Measurements from ENCODE around the gene RPP25L.

RPP25L gene

DNA sequence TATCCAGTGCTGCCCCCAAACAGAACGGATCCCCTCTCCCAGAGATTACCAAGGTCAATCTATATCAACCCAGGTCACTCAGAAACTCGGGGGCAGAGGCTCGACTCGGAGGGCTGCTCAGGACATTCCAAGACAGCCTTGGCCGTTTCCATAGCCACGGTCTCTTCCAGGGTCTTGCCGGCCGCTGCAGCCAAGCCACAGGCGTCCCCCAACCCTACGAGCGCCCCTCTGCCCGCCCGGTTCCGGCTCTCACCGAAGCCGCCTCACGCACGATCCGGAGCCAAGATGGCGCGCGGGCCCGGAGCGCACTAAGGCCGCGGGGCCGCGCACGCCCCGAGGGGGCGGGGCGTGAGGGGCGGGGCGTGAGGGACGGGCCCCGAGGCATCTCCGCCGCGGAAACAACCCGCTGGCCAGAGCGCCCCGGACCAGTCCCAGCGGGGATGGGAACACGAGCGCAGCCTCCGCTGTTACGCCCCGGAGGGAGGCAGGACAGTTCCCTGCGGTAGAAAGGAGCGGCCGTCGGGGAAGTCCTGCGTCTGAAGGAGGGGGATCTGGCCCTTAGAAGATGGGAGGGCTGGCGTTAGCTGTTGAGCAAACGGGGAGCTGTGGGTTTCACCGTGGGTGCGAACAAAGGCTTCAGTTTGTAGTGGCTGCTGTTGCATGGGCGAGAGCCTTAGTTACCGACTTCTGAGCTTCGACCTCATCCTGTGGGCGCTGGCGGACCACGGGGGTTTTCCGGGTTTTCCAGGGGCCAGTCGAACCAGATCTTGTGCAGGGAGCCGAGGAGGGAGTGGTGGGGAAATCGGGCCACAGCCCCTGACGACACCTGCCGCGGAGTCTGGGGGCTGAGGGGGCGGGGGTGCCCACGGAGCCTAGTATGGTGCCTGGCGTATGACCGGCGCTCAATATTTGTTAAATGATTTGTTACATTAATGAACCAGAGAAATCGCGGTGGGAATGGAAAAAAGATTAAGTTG is at the start of gene RPP25L:
Gene RPP25L, minus strand, starts transcription at position 287 of the 977 bp plus-strand sequence. CDS start 801 bp downstream, outside the sequence.
- Histone ChIP-seq H3K4me1 (ENCODE audit: control insufficient read depth, low read depth, low read length) (peaks cover 11% of the 10 kb centered on the region), H3K36me3 (ENCODE audit: control insufficient read depth, low read depth, low read length) (no peaks in the 10 kb centered on the region), H3K9ac (ENCODE audit: low read length) (peak within 1 kb of the TSS; percentile 86), H3K9me3 (ENCODE audit: control insufficient read depth, low read depth, low read length) (no peaks in the 10 kb centered on the region), H3K27me3 (ENCODE audit: control insufficient read depth, insufficient read depth, low read length) (peaks cover 5% of the 10 kb centered on the region), H3K4me3 (ENCODE audit: low read length) (peak within 1 kb of the TSS; percentile 86), H3K27ac (ENCODE audit: low read length) (peak within 1 kb of the TSS; percentile 61)

DNA sequence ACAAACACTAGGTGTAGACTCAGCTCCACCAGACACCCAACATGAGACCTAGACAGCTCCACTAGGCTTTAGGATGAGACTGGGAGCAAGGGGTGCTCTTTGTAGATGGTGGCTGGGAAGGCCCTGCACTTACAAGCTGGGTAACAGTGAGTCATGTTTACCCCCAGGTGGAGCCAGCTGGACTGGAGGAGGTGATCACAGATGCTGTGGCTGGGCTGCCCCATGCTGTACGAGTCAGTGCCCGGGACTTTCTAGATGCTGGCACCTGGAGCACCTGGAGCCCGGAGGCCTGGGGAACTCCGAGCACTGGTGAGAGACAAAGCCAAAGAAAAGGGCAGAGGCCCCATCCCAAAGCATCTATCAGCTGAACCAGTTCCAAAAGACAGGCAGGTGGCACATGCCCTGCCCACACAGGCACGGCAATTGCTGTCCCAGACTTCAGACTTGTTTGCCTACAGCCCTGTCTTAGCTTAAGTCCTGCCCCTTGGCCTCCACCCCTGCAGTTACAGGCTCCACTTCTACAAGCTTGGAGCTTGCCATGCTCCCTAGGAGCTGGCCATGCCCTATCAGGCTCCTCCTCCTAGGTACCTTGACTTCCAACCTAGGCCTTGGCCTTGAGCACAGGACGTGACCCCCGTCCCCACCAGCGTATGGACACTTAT is 47.8 kb upstream of the RPP25L start:
- Histone ChIP-seq H3K9me3 (ENCODE audit: control insufficient read depth, low read depth, low read length) (no peaks in the 10 kb centered on the region), H3K27ac (ENCODE audit: low read length) (no peak overlapping the region), H3K4me1 (ENCODE audit: control insufficient read depth, low read depth, low read length) (peaks cover 3% of the 10 kb centered on the region), H3K4me3 (ENCODE audit: low read length) (no peak overlapping the region), H3K27me3 (ENCODE audit: control insufficient read depth, insufficient read depth, low read length) (no peaks in the 10 kb centered on the region), H3K36me3 (ENCODE audit: control insufficient read depth, low read depth, low read length) (no peaks in the 10 kb centered on the region), H3K9ac (ENCODE audit: low read length) (no peak overlapping the region)

DNA sequence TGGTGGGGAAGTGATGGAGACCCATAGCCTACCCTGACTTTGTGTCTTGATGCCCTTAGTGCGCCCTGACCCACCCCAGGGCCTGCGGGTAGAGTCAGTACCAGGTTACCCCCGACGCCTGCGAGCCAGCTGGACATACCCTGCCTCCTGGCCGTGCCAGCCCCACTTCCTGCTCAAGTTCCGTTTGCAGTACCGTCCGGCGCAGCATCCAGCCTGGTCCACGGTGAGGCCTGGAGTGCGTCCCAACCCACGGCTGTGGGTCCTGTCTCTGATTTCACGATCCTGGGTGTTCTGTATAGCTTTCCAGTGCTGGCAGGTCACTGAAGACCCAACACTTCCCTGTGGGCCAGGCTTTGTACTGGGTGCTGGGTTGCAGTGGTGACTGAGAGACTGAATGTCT is 46.6 kb upstream of the RPP25L start:
- Histone ChIP-seq H3K36me3 (ENCODE audit: control insufficient read depth, low read depth, low read length) (no peaks in the 10 kb centered on the region), H3K27ac (ENCODE audit: low read length) (no peak overlapping the region), H3K9ac (ENCODE audit: low read length) (no peak overlapping the region), H3K27me3 (ENCODE audit: control insufficient read depth, insufficient read depth, low read length) (no peaks in the 10 kb centered on the region), H3K9me3 (ENCODE audit: control insufficient read depth, low read depth, low read length) (no peaks in the 10 kb centered on the region), H3K4me3 (ENCODE audit: low read length) (no peak overlapping the region), H3K4me1 (ENCODE audit: control insufficient read depth, low read depth, low read length) (peaks cover 8% of the 10 kb centered on the region)

GRCh38 chr9:34656992-34657391 is 45.1 kb upstream of the RPP25L start:
- no peaks in the 10 kb centered on the region for H3K36me3 ChIP-seq (ENCODE audit: control insufficient read depth, low read depth, low read length)
- peaks cover 22% of the 10 kb centered on the region for H3K4me1 ChIP-seq (ENCODE audit: control insufficient read depth, low read depth, low read length)
- H3K9ac ChIP-seq (ENCODE audit: low read length), result no peak overlapping the region
- H3K27ac ChIP-seq (ENCODE audit: low read length), result no peak overlapping the region
- H3K4me3 ChIP-seq (ENCODE audit: low read length), result no peak overlapping the region
- H3K9me3 ChIP-seq (ENCODE audit: control insufficient read depth, low read depth, low read length), result no peaks in the 10 kb centered on the region
- no peaks in the 10 kb centered on the region for H3K27me3 ChIP-seq (ENCODE audit: control insufficient read depth, insufficient read depth, low read length)

DNA sequence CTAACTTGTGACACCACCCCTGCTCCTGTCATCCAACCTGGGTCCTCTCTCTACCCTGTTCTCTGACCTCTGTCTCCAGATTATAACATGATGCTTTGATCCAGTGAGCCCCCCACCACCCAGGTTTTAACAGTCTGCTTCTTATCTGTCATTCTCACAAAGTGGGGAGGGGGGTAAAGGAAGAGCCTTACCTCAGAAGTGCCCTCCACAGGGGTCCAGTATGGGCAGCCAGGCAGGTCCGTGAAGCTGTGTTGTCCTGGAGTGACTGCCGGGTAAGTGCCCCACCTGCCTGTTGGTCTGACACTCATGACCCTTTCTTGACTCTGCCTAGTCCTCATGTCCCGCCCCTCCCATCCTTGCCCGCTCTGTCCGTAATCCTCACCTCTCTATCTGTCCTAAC is 43.5 kb upstream of the RPP25L start:
- Histone ChIP-seq H3K4me1 (ENCODE audit: control insufficient read depth, low read depth, low read length) (peaks cover 27% of the 10 kb centered on the region), H3K27ac (ENCODE audit: low read length) (no peak overlapping the region), H3K4me3 (ENCODE audit: low read length) (no peak overlapping the region), H3K36me3 (ENCODE audit: control insufficient read depth, low read depth, low read length) (no peaks in the 10 kb centered on the region), H3K9ac (ENCODE audit: low read length) (no peak overlapping the region), H3K9me3 (ENCODE audit: control insufficient read depth, low read depth, low read length) (no peaks in the 10 kb centered on the region), H3K27me3 (ENCODE audit: control insufficient read depth, insufficient read depth, low read length) (no peaks in the 10 kb centered on the region)

GRCh38 chr9:34654323-34655051 is 42.6 kb upstream of the RPP25L start:
- Histone ChIP-seq H3K9ac (ENCODE audit: low read length) (no peak overlapping the region), H3K4me3 (ENCODE audit: low read length) (no peak overlapping the region), H3K36me3 (ENCODE audit: control insufficient read depth, low read depth, low read length) (peaks cover 3% of the 10 kb centered on the region), H3K27ac (ENCODE audit: low read length) (no peak overlapping the region), H3K4me1 (ENCODE audit: control insufficient read depth, low read depth, low read length) (peaks cover 27% of the 10 kb centered on the region), H3K9me3 (ENCODE audit: control insufficient read depth, low read depth, low read length) (no peaks in the 10 kb centered on the region), H3K27me3 (ENCODE audit: control insufficient read depth, insufficient read depth, low read length) (no peaks in the 10 kb centered on the region)

DNA sequence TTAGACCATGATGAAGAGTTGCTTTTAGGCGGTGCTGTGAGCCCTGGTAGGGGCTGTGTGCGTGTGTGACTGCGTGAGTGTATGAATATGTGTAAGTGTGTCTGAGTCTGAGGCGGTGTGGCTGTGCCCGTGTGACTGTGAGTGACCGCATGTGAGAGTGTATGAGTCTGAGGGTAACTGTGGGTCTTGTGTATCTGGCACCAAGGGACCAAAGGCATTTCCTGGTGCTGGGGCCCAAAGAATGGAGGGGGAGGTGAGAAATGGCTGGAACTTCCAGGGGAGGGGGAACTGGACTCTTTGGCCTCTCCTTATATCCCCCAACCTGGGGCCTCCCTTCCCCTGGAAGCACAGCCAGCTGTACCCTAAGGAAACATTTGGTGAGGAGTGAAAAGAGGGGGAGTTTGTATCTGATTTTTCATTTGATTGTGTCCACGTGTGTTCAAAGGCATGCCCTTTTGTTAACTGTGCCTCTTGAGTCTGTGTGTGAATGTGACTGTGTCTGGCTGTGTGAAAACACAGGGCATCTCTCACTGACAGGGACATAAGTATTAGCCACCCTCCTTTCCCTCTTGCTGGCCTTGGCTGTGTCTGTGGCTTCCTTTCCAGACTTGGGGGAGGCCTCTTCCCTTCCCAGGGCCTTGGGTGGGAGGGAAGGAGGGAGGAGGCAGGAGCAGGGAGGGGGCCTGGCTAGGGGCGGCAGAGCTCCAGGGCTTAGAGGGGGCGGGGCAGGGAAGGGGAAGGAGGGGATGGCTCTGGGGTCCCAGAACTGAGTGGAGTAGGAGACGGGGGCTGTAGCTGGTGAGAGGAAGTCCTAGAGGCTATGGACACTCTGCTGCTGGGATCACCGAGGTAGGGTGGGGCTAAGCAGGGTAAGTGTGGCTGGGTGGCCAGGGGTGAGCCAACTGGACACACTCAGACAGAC is 41.5 kb upstream of the RPP25L start:
- Histone ChIP-seq H3K27ac (ENCODE audit: low read length) (no peak overlapping the region), H3K4me3 (ENCODE audit: low read length) (no peak overlapping the region)

DNA sequence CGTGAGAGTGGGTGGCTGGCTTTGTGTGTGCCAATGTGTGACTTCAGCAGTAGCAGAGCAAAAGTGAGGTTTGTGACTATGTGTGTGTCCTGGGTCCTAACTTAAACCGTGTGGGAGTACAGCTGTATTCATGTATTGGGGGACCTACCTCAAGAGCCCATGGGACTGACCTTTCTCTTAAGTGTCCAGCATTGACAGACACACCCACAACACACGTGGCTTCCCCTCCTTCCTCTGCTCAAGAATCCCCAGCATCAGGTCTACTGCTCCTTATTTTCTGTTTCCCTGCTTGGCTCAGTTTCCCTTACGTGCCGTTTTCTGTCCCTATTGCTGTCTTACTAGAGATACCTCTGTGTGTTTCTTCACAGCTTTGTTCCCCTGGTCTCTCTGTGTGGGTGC is 40.7 kb upstream of the RPP25L start:
- peaks cover 29% of the 10 kb centered on the region for H3K4me1 ChIP-seq (ENCODE audit: control insufficient read depth, low read depth, low read length)
- H3K27ac ChIP-seq (ENCODE audit: low read length), result no peak overlapping the region
- H3K9me3 ChIP-seq (ENCODE audit: control insufficient read depth, low read depth, low read length), result no peaks in the 10 kb centered on the region
- H3K4me3 ChIP-seq (ENCODE audit: low read length), result peak overlapping the region; percentile 12
- no peak overlapping the region for H3K9ac ChIP-seq (ENCODE audit: low read length)
- H3K36me3 ChIP-seq (ENCODE audit: control insufficient read depth, low read depth, low read length), result peaks cover 16% of the 10 kb centered on the region
- no peaks in the 10 kb centered on the region for H3K27me3 ChIP-seq (ENCODE audit: control insufficient read depth, insufficient read depth, low read length)

More for the DNA sequence above, 41.5 kb upstream of the RPP25L start:
- Histone ChIP-seq H3K9me3 (ENCODE audit: control insufficient read depth, low read depth, low read length) (no peaks in the 10 kb centered on the region), H3K4me1 (ENCODE audit: control insufficient read depth, low read depth, low read length) (peaks cover 27% of the 10 kb centered on the region), H3K36me3 (ENCODE audit: control insufficient read depth, low read depth, low read length) (peaks cover 14% of the 10 kb centered on the region), H3K9ac (ENCODE audit: low read length) (no peak overlapping the region), H3K27me3 (ENCODE audit: control insufficient read depth, insufficient read depth, low read length) (no peaks in the 10 kb centered on the region)

- Histone ChIP-seq H3K36me3 (ENCODE audit: control insufficient read depth, low read depth, low read length) (peaks cover 16% of the 10 kb centered on the region), H3K4me1 (ENCODE audit: control insufficient read depth, low read depth, low read length) (peaks cover 33% of the 10 kb centered on the region), H3K9me3 (ENCODE audit: control insufficient read depth, low read depth, low read length) (no peaks in the 10 kb centered on the region), H3K27ac (ENCODE audit: low read length) (no peak within 1 kb of the TSS), H3K9ac (ENCODE audit: low read length) (peak within 1 kb of the TSS; percentile 16), H3K27me3 (ENCODE audit: control insufficient read depth, insufficient read depth, low read length) (no peaks in the 10 kb centered on the region), H3K4me3 (ENCODE audit: low read length) (peak within 1 kb of the TSS; percentile 51)
Observed at GRCh38 chr9:34651876-34652601, 40.1 kb upstream of the RPP25L start, which contains the start of gene IL11RA. Gene IL11RA (plus strand): TSS chr9:34652185. CDS start chr9:34655218, 3,033 bp downstream.

GRCh38 chr9:34651321-34651720 is 39.4 kb upstream of the RPP25L start:
- Histone ChIP-seq H3K9me3 (ENCODE audit: control insufficient read depth, low read depth, low read length) (no peaks in the 10 kb centered on the region), H3K9ac (ENCODE audit: low read length) (peak overlapping the region; percentile 16), H3K4me3 (ENCODE audit: low read length) (peak overlapping the region; percentile 51), H3K27ac (ENCODE audit: low read length) (no peak overlapping the region), H3K4me1 (ENCODE audit: control insufficient read depth, low read depth, low read length) (peaks cover 33% of the 10 kb centered on the region), H3K27me3 (ENCODE audit: control insufficient read depth, insufficient read depth, low read length) (no peaks in the 10 kb centered on the region), H3K36me3 (ENCODE audit: control insufficient read depth, low read depth, low read length) (peaks cover 16% of the 10 kb centered on the region)

All from iPS-18a (cell line).